Breast epithelium (tissue), 4 donors: Measurements from ENCODE around the gene SLC9A5. TPM values are rescaled to one million over a fixed set of nuclear protein-coding genes. Genes with fewer than 3 reads are reported as not detected.

Experiments used
- DNase-seq, 2 donors: peaks; one replicate each; pipeline ENCODE4 v3.0.0-alpha.2; 2019; ENCODE audit warnings: low spot score in 2 of 2
- H3K27ac ChIP-seq, 2 donors: fragments of 200-600 bp; sonication (generic) in 1 of 2; one replicate each; pipeline ENCODE4 v1.5.1; 2016 to 2019; ENCODE audit warnings: mild to moderate bottlenecking in 1 of 2
- H3K27me3 ChIP-seq, 2 donors: fragments of 200-600 bp; sonication (generic) in 1 of 2; one replicate each; pipeline versions ENCODE4 v1.5.1 to v1.6.0; 2017 to 2019; ENCODE audit warnings: control low read depth in 1 of 2, mild to moderate bottlenecking in 1 of 2
- H3K36me3 ChIP-seq: fragments of 200-600 bp; one replicate; pipeline ENCODE4 v1.5.1; 2019
- H3K4me1 ChIP-seq, 2 donors: fragments of 200-600 bp; sonication (generic); one replicate each; pipeline ENCODE4 v1.5.1; 2016 to 2019; ENCODE audit warnings: control low read depth in 1 of 2
- H3K4me3 ChIP-seq, 3 donors: fragments of 200-600 bp; sonication (generic); 1 replicate in 2 of 3; 2 replicates in 1 of 3; pipeline ENCODE4 v1.5.1; 2016 to 2019; ENCODE audit warnings: mild to moderate bottlenecking in 3 of 3, moderate library complexity in 2 of 3
- H3K9me3 ChIP-seq, 2 donors: fragments of 200-600 bp; sonication (generic) in 1 of 2; one replicate each; pipeline ENCODE4 v1.5.1; 2016 to 2019; ENCODE audit warnings: control low read depth in 1 of 2
- POLR2A ChIP-seq: fragments of 450-650 bp; IDR thresholded peaks from one replicate; pipeline ENCODE4 v1.6.1; 2016; ENCODE audit warnings: antibody characterized with exemption, mild to moderate bottlenecking, moderate library complexity
- POLR2AphosphoS5 ChIP-seq, 3 donors: sonication (generic); formaldehyde crosslinking; IDR thresholded peaks; one replicate each; pipeline ENCODE4 v1.6.1; 2017; ENCODE audit warnings: antibody characterized with exemption in 3 of 3
- intact Hi-C: fragments of 100-400 bp; cut with DNase I; formaldehyde crosslinking; loops from one replicate; pipeline ENCODE4 v1.15.1; 2023; ENCODE audit warnings: low total_unique reads
- total RNA-seq, 3 donors: library from RNA; depleted of rRNA; stranded (reverse); fragments of >200 nt; gene quantifications; one replicate each; pipeline ENCODE4 v1.1.0, GENCODE V29; 2016
- TF ChIP-seq, protein P1 (sequence below), 3 donors: fragments of 450-650 bp; IDR thresholded peaks; one replicate each; pipeline ENCODE4 v1.5.1; 2016 to 2017; ENCODE audit warnings: antibody characterized with exemption in 3 of 3, mild to moderate bottlenecking in 3 of 3, moderate library complexity in 3 of 3

Gene SLC9A5
- total RNA-seq, 3 donors from 2014 or later: 0.96 to 2.3 (median 1.3) TPM

DNA sequence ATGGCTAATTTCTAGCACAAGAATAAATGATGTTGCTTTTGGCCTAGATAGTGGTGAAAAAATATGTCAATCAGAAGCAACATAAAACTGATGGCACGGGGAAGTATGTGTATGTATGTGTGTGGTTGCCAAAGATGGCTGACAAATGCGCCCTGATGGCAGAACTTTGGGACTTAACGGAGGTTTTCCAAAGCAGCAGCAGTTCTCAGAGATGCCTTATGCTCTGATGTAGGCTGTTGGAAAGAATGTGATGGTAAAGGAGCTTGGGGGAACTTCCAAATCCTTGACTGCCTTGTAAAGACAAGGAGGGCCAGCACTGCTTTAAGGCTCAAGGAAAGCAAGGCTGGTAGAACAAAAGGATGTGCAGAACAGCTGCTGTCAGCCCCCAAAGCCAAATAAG lies 61.8 kb downstream of the SLC9A5 start:
- Histone ChIP-seq H3K27ac (no peak overlapping the region), H3K36me3 (no peaks in the 10 kb centered on the region), H3K4me1 (no peaks in the 10 kb centered on the region), H3K4me3 (no peak overlapping the region), H3K9me3 (no peaks in the 10 kb centered on the region), H3K27me3 (no peaks in the 10 kb centered on the region)
- no peak for DNase-seq
- TF ChIP-seq, protein P1, sequence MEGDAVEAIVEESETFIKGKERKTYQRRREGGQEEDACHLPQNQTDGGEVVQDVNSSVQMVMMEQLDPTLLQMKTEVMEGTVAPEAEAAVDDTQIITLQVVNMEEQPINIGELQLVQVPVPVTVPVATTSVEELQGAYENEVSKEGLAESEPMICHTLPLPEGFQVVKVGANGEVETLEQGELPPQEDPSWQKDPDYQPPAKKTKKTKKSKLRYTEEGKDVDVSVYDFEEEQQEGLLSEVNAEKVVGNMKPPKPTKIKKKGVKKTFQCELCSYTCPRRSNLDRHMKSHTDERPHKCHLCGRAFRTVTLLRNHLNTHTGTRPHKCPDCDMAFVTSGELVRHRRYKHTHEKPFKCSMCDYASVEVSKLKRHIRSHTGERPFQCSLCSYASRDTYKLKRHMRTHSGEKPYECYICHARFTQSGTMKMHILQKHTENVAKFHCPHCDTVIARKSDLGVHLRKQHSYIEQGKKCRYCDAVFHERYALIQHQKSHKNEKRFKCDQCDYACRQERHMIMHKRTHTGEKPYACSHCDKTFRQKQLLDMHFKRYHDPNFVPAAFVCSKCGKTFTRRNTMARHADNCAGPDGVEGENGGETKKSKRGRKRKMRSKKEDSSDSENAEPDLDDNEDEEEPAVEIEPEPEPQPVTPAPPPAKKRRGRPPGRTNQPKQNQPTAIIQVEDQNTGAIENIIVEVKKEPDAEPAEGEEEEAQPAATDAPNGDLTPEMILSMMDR (IDR thresholded peaks at IDR 0.05): no peak
- TF ChIP-seq POLR2AphosphoS5 (IDR thresholded peaks at IDR 0.05) (no peak), POLR2A (no peak)
- intact Hi-C loops: no loop called here

DNA sequence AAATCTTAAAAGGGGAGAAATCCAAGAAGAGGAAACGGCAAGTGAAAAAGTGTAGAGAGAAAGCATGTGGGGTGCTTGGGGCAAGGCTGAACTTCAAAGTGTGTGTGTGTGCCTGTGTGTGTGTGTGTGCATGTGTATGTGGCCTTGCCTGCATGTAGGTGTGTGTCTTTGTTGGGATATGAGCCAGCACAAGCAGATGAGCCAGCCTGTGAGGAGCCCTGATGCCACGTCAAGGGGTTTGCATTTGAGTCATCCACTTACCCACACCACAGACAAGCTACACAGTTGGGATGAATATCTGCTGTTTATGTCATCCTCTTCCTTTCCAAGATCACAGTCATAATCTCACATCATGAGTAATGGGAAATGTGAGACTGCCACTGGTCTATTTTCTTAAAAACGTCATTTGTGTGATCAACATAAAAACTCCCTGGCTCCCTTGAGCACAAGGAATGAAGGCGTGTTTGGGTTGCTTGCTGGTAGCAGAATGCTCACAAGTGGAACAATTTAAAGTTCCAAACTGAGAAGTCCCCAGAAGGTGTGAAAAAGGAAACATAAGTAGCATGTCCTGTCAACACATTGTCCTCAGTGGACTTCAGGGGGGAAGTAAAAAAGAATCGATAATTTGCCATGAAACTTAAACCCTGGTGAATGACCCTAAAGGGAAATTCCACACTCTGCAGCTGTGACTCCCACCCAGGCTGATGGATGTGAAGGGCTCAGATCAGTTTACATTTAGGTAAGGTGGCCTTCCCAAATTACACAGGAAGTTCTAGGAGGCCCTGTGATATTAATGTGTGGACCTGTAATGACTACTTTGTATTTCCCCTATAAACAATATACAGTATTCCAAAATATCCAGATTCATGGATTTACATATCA lies 63.1 kb downstream of the SLC9A5 start:
- no peak overlapping the region for H3K27ac ChIP-seq

DNA sequence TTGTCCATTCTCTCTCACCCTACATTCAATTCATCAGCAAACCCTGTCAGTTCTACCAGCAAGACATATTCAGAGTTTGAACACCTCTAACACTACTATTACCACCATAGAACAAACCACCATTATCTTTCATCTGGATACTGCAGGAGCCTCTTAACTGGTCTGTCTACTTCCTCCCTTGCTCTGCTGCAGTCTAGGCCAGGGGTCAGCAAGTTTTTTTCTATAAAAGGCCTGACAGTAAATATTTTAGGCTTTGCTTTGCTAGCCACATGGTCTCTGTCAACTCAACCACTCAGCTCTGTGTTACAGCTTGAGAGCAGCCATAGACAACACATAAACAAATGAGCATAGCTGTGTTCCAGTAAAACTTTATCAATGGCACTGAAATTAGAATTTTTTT lies 63.9 kb downstream of the SLC9A5 start:
- Histone ChIP-seq H3K36me3 (no peaks in the 10 kb centered on the region), H3K4me1 (no peaks in the 10 kb centered on the region), H3K4me3 (no peak overlapping the region), H3K27ac (no peak overlapping the region), H3K27me3 (no peaks in the 10 kb centered on the region), H3K9me3 (no peaks in the 10 kb centered on the region)
- no peak for DNase-seq
- intact Hi-C loops: no loop called here
- TF ChIP-seq POLR2AphosphoS5 (IDR thresholded peaks at IDR 0.05): no peak
- TF ChIP-seq, protein P1 (IDR thresholded peaks at IDR 0.05): no peak
- TF ChIP-seq POLR2A: no peak

More for the DNA sequence above, 63.1 kb downstream of the SLC9A5 start:
- Histone ChIP-seq H3K9me3 (no peaks in the 10 kb centered on the region), H3K4me1 (no peaks in the 10 kb centered on the region), H3K4me3 (no peak overlapping the region), H3K36me3 (no peaks in the 10 kb centered on the region), H3K27me3 (no peaks in the 10 kb centered on the region)
- intact Hi-C loops: no loop called here
- DNase-seq: no peak
- no peak for TF ChIP-seq POLR2AphosphoS5 (IDR thresholded peaks at IDR 0.05)
- TF ChIP-seq, protein P1 (IDR thresholded peaks at IDR 0.05): no peak
- TF ChIP-seq POLR2A: no peak

DNA sequence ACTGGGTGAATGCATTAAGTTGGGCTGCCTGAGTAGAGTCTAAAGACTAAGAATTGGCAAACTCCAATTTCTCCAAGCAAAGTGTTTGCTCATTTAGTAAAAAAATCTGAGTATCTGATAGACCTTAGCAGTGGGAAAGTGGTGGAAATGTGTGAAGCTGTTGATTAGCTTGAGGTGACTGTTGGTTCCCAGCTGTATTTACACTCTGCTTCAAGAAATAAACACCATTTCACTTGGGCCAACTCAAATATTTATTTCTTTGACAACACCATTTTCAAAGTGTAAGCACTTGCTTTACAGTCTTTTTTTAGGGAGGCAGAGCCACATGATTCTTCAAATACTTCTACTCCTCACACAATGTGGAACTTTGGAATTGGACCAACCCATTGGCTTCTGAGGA lies 69.1 kb downstream of the SLC9A5 start:
- Histone ChIP-seq H3K9me3 (no peaks in the 10 kb centered on the region), H3K27ac (no peak overlapping the region), H3K4me1 (no peaks in the 10 kb centered on the region), H3K27me3 (no peaks in the 10 kb centered on the region), H3K4me3 (no peak overlapping the region), H3K36me3 (no peaks in the 10 kb centered on the region)
- no peak for DNase-seq
- intact Hi-C loops: no loop called here
- no peak for TF ChIP-seq POLR2A
- TF ChIP-seq POLR2AphosphoS5 (IDR thresholded peaks at IDR 0.05): no peak
- TF ChIP-seq, protein P1 (IDR thresholded peaks at IDR 0.05): no peak

Other genes starting within 250 kb of the SLC9A5 start
- gene CBFB, start 219.8 kb upstream of the SLC9A5 start, total RNA-seq: 10 to 100 TPM; 48.5 to 69.1 (median 52.3) TPM
- gene PHAF1, start 139.0 kb upstream of the SLC9A5 start, total RNA-seq: 10 to 100 TPM; 17.8 to 31.8 (median 27.1) TPM
- gene B3GNT9, start 98.0 kb upstream of the SLC9A5 start, total RNA-seq: 10 to 100 TPM in 2 of 3 donors, 1 to 10 TPM in 1; 7.8 to 13.3 (median 11.1) TPM
- gene TRADD, start 89.1 kb upstream of the SLC9A5 start, total RNA-seq: 10 to 100 TPM; 35.1 to 42.6 (median 36.4) TPM
- 10 to 100 TPM; 19.5 to 60.0 (median 40.1) TPM for gene FBXL8, start 89.0 kb upstream of the SLC9A5 start, total RNA-seq
- gene HSF4, start 84.2 kb upstream of the SLC9A5 start, total RNA-seq: 100 to 1,000 TPM in 1 of 3 donors, 10 to 100 TPM in 2; 46.9 to 113 (median 62.5) TPM
- 10 to 100 TPM; 39.7 to 87.7 (median 45.9) TPM for gene NOL3, start 78.4 kb upstream of the SLC9A5 start, total RNA-seq
- gene MATCAP1, start 65.0 kb upstream of the SLC9A5 start, total RNA-seq: 10 to 100 TPM; 10.9 to 13.4 (median 11.6) TPM
- 1 to 10 TPM; 1.1 to 3.6 (median 2.2) TPM for gene EXOC3L1, start 58.8 kb upstream of the SLC9A5 start, total RNA-seq
- 10 to 100 TPM; 74.1 to 86.9 (median 76.1) TPM for gene E2F4, start 56.8 kb upstream of the SLC9A5 start, total RNA-seq
- 10 to 100 TPM in 2 of 3 donors, 1 to 10 TPM in 1; 1.1 to 35.0 (median 19.7) TPM for gene ELMO3, start 49.8 kb upstream of the SLC9A5 start, total RNA-seq
- 10 to 100 TPM; 35.2 to 46.2 (median 44.2) TPM for gene TMEM208, start 21.8 kb upstream of the SLC9A5 start, total RNA-seq
- gene FHOD1, start 1.5 kb upstream of the SLC9A5 start, total RNA-seq: 10 to 100 TPM; 19.3 to 25.9 (median 22.6) TPM
- 10 to 100 TPM; 15.0 to 26.2 (median 19.8) TPM for gene PLEKHG4, start 30.6 kb downstream of the SLC9A5 start, total RNA-seq
- 1 to 10 TPM in 1 of 3 donors, not detected in 2; 1.0 TPM for gene KCTD19, start 77.8 kb downstream of the SLC9A5 start, total RNA-seq
- gene LRRC36, start 77.8 kb downstream of the SLC9A5 start, total RNA-seq: 1 to 10 TPM in 1 of 3 donors, under 1 TPM in 2; 0.16 to 3.3 (median 0.59) TPM
- 1 to 10 TPM; 1.3 to 6.9 (median 3.6) TPM for gene TPPP3, start 144.5 kb downstream of the SLC9A5 start, total RNA-seq
- 10 to 100 TPM; 17.4 to 20.3 (median 19.3) TPM for gene ZDHHC1, start 167.5 kb downstream of the SLC9A5 start, total RNA-seq
- gene HSD11B2, start 182.1 kb downstream of the SLC9A5 start, total RNA-seq: 10 to 100 TPM in 2 of 3 donors, under 1 TPM in 1; 0.32 to 66.9 (median 10.2) TPM
- 100 to 1,000 TPM; 101 to 122 (median 104) TPM for gene ATP6V0D1, start 232.2 kb downstream of the SLC9A5 start, total RNA-seq
- gene AGRP, start 234.6 kb downstream of the SLC9A5 start, total RNA-seq: not detected